Measurements from ENCODE around the gene BEND6. TPM values are rescaled to one million over a fixed set of nuclear protein-coding genes. Genes with fewer than 3 reads are reported as not detected.

The BEND6 gene
- total RNA-seq, 1 experiment from 2014 or later: 8.0 TPM

DNA sequence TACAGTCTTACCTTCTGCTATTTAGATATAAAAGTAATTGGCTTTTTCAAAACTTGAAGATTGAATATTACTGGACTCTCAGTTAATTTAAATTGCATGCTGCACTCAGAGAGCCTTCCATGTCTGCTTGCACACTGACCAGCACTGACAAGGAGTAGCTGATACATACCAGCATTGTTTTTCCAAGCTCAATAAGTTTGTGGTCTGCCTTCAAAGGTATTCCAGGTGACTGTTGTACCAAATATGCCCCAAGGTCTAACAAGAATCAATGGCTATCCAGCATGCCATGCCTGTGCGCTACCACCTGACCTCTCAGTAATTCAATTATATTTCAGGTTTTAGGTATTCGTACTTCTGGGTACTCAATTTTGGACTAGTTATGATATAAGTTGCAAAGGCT lies 30.0 kb downstream of the BEND6 start:
- Histone ChIP-seq H3K4me1 (ENCODE audit: control insufficient read depth, insufficient read depth, low read length) (no peaks in the 10 kb centered on the region), H3K27ac (ENCODE audit: low read length) (no peak overlapping the region), H3K27me3 (ENCODE audit: control insufficient read depth, insufficient read depth, low read length) (no peaks in the 10 kb centered on the region), H3K4me3 (ENCODE audit: low read depth in 2 of 2, low read length in 2 of 2) (no peak overlapping the region), H3K9me3 (ENCODE audit: control insufficient read depth, insufficient read depth, low read depth, low read length) (no peaks in the 10 kb centered on the region), H3K36me3 (ENCODE audit: control insufficient read depth, insufficient read depth, low read length) (no peaks in the 10 kb centered on the region)
- in situ Hi-C loops (cut with HindIII; ENCODE audit: low pct_unique_long_range_greater_than_20kb, low sequenced_read_pairs): no loop called here
- POLR2A ChIA-PET: interaction anchor here (0.6 kb wide), 1 partner anchor 443 kb away, joined by 3 read pairs; no protein-coding TSS in a partner anchor
- intact Hi-C loops (cut with micrococcal nuclease; ENCODE audit: unreplicated experiment): no loop called here
- no TSS peak for BruUV-seq (replicated peaks)
- ATAC-seq (no peak), DNase-seq (ENCODE audit: low read depth, low spot score) (no peak)
- TF ChIP-seq, protein P1, sequence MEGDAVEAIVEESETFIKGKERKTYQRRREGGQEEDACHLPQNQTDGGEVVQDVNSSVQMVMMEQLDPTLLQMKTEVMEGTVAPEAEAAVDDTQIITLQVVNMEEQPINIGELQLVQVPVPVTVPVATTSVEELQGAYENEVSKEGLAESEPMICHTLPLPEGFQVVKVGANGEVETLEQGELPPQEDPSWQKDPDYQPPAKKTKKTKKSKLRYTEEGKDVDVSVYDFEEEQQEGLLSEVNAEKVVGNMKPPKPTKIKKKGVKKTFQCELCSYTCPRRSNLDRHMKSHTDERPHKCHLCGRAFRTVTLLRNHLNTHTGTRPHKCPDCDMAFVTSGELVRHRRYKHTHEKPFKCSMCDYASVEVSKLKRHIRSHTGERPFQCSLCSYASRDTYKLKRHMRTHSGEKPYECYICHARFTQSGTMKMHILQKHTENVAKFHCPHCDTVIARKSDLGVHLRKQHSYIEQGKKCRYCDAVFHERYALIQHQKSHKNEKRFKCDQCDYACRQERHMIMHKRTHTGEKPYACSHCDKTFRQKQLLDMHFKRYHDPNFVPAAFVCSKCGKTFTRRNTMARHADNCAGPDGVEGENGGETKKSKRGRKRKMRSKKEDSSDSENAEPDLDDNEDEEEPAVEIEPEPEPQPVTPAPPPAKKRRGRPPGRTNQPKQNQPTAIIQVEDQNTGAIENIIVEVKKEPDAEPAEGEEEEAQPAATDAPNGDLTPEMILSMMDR (IDR thresholded peaks at IDR 0.05): no peak
- TF ChIP-seq POLR2AphosphoS5 (IDR thresholded peaks at IDR 0.05; ENCODE audit: low read depth, low read length): no peak
- TF ChIP-seq, protein P2, sequence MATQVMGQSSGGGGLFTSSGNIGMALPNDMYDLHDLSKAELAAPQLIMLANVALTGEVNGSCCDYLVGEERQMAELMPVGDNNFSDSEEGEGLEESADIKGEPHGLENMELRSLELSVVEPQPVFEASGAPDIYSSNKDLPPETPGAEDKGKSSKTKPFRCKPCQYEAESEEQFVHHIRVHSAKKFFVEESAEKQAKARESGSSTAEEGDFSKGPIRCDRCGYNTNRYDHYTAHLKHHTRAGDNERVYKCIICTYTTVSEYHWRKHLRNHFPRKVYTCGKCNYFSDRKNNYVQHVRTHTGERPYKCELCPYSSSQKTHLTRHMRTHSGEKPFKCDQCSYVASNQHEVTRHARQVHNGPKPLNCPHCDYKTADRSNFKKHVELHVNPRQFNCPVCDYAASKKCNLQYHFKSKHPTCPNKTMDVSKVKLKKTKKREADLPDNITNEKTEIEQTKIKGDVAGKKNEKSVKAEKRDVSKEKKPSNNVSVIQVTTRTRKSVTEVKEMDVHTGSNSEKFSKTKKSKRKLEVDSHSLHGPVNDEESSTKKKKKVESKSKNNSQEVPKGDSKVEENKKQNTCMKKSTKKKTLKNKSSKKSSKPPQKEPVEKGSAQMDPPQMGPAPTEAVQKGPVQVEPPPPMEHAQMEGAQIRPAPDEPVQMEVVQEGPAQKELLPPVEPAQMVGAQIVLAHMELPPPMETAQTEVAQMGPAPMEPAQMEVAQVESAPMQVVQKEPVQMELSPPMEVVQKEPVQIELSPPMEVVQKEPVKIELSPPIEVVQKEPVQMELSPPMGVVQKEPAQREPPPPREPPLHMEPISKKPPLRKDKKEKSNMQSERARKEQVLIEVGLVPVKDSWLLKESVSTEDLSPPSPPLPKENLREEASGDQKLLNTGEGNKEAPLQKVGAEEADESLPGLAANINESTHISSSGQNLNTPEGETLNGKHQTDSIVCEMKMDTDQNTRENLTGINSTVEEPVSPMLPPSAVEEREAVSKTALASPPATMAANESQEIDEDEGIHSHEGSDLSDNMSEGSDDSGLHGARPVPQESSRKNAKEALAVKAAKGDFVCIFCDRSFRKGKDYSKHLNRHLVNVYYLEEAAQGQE (IDR thresholded peaks at IDR 0.05; ENCODE audit: insufficient read depth in 1 of 2, low read depth in 2 of 2, low read length in 1 of 2): no peak
- no peak for TF ChIP-seq SIN3A (IDR thresholded peaks at IDR 0.05; ENCODE audit: borderline replicate concordance, insufficient read depth, low read depth, low read length)
- TF ChIP-seq TCF7L2 (IDR thresholded peaks at IDR 0.05; ENCODE audit: low read depth, low read length): no peak
- CTCF ChIA-PET: no interaction called here

DNA sequence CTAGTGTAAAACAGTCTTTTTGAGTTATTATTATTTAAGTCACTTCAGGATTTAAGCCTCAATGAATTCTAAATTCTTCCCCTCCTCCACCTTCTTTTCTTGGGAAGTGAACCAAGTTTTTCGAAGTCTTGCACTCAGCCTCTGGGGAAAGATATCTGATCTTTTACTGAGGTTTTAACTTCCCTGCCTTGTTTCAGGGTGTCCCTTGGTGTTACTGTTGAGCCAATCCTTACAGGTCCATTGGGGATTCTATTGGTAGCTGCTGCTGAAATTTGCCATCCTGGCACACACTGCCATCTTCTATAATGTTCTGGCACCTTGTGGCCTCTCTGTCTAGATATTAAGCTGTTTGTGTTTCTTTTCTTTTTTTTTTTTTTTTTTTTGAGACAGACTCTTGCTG lies 31.7 kb downstream of the BEND6 start:
- no peaks in the 10 kb centered on the region for H3K9me3 ChIP-seq (ENCODE audit: control insufficient read depth, insufficient read depth, low read depth, low read length)
- no peaks in the 10 kb centered on the region for H3K36me3 ChIP-seq (ENCODE audit: control insufficient read depth, insufficient read depth, low read length)
- intact Hi-C loops (cut with micrococcal nuclease; ENCODE audit: unreplicated experiment): no loop called here
- CTCF ChIA-PET: no interaction called here
- TF ChIP-seq SIN3A (IDR thresholded peaks at IDR 0.05; ENCODE audit: borderline replicate concordance, insufficient read depth, low read depth, low read length): no peak
- no peak for TF ChIP-seq POLR2AphosphoS5 (IDR thresholded peaks at IDR 0.05; ENCODE audit: low read depth, low read length)
- TF ChIP-seq TCF7L2 (IDR thresholded peaks at IDR 0.05; ENCODE audit: low read depth, low read length): no peak
- TF ChIP-seq, protein P2 (IDR thresholded peaks at IDR 0.05; ENCODE audit: insufficient read depth in 1 of 2, low read depth in 2 of 2, low read length in 1 of 2): no peak
- TF ChIP-seq, protein P1 (IDR thresholded peaks at IDR 0.05): no peak
- POLR2A ChIA-PET: no interaction called here
- no peaks in the 10 kb centered on the region for H3K27me3 ChIP-seq (ENCODE audit: control insufficient read depth, insufficient read depth, low read length)
- ATAC-seq (no peak), DNase-seq (ENCODE audit: low read depth, low spot score) (no peak)
- in situ Hi-C loops (cut with HindIII; ENCODE audit: low pct_unique_long_range_greater_than_20kb, low sequenced_read_pairs): no loop called here
- no peaks in the 10 kb centered on the region for H3K4me1 ChIP-seq (ENCODE audit: control insufficient read depth, insufficient read depth, low read length)
- no peak overlapping the region for H3K27ac ChIP-seq (ENCODE audit: low read length)
- no peak overlapping the region for H3K4me3 ChIP-seq (ENCODE audit: low read depth in 2 of 2, low read length in 2 of 2)
- BruUV-seq (replicated peaks): no TSS peak
